WI38 (cell line): ENCODE results near the gene GHITM.

Source experiments
- H3K4me3 ChIP-seq: 2 replicates; pipeline ENCODE4 v1.5.1; 2011; ENCODE audit warnings: low read depth, mild to moderate bottlenecking, control low read depth, low read length
- CTCF ChIP-seq: IDR thresholded peaks from 2 replicates; pipeline ENCODE4 v1.5.1; 2012; ENCODE audit warnings: low read depth, mild to moderate bottlenecking, control low read depth, low read length

GHITM gene

GRCh38 chr10:84198206-84198915 is 59.1 kb downstream of the GHITM start:
- no peak overlapping the region for H3K4me3 ChIP-seq

GRCh38 chr10:84200537-84201243 is 61.4 kb downstream of the GHITM start:
- H3K4me3 ChIP-seq = no peak overlapping the region
- TF ChIP-seq CTCF = no peak

More at GRCh38 chr10:84198206-84198915, 59.1 kb downstream of the GHITM start:
- TF ChIP-seq CTCF = no peak

GRCh38 chr10:84201244-84201606 is 61.9 kb downstream of the GHITM start:
- TF ChIP-seq CTCF = no peak
- no peak overlapping the region for H3K4me3 ChIP-seq

GRCh38 chr10:84201682-84202081 is 62.4 kb downstream of the GHITM start:
- no peak for TF ChIP-seq CTCF
- H3K4me3 ChIP-seq = no peak overlapping the region

GRCh38 chr10:84202349-84202748 is 63.0 kb downstream of the GHITM start:
- no peak for TF ChIP-seq CTCF
- H3K4me3 ChIP-seq = no peak overlapping the region
